ENCODE data around the gene RNF167.
A peak's percentile ranks its signal among the peaks of the same experiment; 100 is the strongest.

Gene RNF167

DNA sequence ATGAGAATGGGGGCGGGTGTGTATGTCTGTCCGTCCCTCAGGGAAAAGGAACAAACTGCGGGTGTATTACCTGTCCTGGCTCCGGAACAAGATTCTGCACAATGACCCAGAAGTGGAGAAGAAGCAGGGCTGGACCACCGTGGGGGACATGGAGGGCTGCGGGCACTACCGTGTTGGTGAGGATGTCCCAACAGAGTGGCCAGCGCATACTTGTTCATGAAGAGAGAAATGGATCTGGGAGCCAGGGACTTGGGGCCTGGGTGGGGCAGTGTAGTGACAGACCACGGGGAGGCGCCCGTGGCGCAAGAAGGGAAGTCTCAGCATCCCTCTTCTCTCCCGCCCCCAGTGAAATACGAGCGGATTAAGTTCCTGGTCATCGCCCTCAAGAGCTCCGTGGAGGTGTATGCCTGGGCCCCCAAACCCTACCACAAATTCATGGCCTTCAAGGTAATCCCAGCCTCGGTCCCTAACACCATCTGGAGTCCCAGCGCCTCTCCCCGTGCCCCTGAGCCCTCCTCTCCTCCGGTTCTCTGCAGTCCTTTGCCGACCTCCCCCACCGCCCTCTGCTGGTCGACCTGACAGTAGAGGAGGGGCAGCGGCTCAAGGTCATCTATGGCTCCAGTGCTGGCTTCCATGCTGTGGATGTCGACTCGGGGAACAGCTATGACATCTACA lies 44.3 kb upstream of the RNF167 start:
- no peak for TF ChIP-seq TEAD4 (IDR thresholded peaks at IDR 0.05)
- TF ChIP-seq TCF12 (IDR thresholded peaks at IDR 0.05; ENCODE audit: low read depth) = no peak
- TF ChIP-seq EP300 (IDR thresholded peaks at IDR 0.05; ENCODE audit: borderline replicate concordance) = no peak
- TF ChIP-seq YY1 (IDR thresholded peaks at IDR 0.05; ENCODE audit: low read depth) = no peak

GRCh38 chr17:4896332-4897197 lies 43.5 kb upstream of the RNF167 start:
- TF ChIP-seq YY1 (IDR thresholded peaks at IDR 0.05; ENCODE audit: low read depth) = no peak

DNA sequence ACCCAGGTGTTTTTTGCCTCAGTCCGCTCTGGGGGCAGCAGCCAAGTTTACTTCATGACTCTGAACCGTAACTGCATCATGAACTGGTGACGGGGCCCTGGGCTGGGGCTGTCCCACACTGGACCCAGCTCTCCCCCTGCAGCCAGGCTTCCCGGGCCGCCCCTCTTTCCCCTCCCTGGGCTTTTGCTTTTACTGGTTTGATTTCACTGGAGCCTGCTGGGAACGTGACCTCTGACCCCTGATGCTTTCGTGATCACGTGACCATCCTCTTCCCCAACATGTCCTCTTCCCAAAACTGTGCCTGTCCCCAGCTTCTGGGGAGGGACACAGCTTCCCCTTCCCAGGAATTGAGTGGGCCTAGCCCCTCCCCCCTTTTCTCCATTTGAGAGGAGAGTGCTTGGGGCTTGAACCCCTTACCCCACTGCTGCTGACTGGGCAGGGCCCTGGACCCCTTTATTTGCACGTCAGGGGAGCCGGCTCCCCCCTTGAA lies 42.8 kb upstream of the RNF167 start:
- TF ChIP-seq, protein P1, sequence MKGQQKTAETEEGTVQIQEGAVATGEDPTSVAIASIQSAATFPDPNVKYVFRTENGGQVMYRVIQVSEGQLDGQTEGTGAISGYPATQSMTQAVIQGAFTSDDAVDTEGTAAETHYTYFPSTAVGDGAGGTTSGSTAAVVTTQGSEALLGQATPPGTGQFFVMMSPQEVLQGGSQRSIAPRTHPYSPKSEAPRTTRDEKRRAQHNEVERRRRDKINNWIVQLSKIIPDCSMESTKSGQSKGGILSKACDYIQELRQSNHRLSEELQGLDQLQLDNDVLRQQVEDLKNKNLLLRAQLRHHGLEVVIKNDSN (IDR thresholded peaks at IDR 0.05) = peak; percentile 61
- TF ChIP-seq TEAD4 (IDR thresholded peaks at IDR 0.05) (no peak), ZBTB7A (IDR thresholded peaks at IDR 0.05; ENCODE audit: low read depth) (no peak), REST (IDR thresholded peaks at IDR 0.05; ENCODE audit: low read depth) (no peak)

GRCh38 chr17:4897785-4898184 lies 42.3 kb upstream of the RNF167 start:
- TF ChIP-seq YY1 (IDR thresholded peaks at IDR 0.05; ENCODE audit: low read depth) = no peak
- TF ChIP-seq TAF1 (IDR thresholded peaks at IDR 0.05; ENCODE audit: low read depth) = no peak
- no peak for TF ChIP-seq EGR1 (IDR thresholded peaks at IDR 0.05)
- no peak for TF ChIP-seq FOXM1 (IDR thresholded peaks at IDR 0.05; ENCODE audit: borderline replicate concordance, low read depth)
- TF ChIP-seq RAD21 (IDR thresholded peaks at IDR 0.05; ENCODE audit: low read depth) = no peak
- no peak for TF ChIP-seq ZBTB7A (IDR thresholded peaks at IDR 0.05; ENCODE audit: low read depth)
- no peak for TF ChIP-seq EP300 (IDR thresholded peaks at IDR 0.05; ENCODE audit: borderline replicate concordance)
- no peak for TF ChIP-seq CEBPB (IDR thresholded peaks at IDR 0.05)
- TF ChIP-seq TEAD4 (IDR thresholded peaks at IDR 0.05) = no peak
- TF ChIP-seq REST (IDR thresholded peaks at IDR 0.05; ENCODE audit: low read depth) = no peak
- TF ChIP-seq, protein P2, sequence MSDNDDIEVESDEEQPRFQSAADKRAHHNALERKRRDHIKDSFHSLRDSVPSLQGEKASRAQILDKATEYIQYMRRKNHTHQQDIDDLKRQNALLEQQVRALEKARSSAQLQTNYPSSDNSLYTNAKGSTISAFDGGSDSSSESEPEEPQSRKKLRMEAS (IDR thresholded peaks at IDR 0.05) = no peak
- TF ChIP-seq NFIC (IDR thresholded peaks at IDR 0.05) = no peak
- TF ChIP-seq TCF12 (IDR thresholded peaks at IDR 0.05; ENCODE audit: low read depth) = no peak
- TF ChIP-seq, protein P1 (IDR thresholded peaks at IDR 0.05) = no peak
- TF ChIP-seq CREB1 (IDR thresholded peaks at IDR 0.05; ENCODE audit: low read depth) = no peak

GRCh38 chr17:4898351-4898750 lies 41.7 kb upstream of the RNF167 start:
- TF ChIP-seq TAF1 (IDR thresholded peaks at IDR 0.05; ENCODE audit: low read depth) (no peak), YY1 (IDR thresholded peaks at IDR 0.05; ENCODE audit: low read depth) (no peak), TCF12 (IDR thresholded peaks at IDR 0.05; ENCODE audit: low read depth) (no peak), TEAD4 (IDR thresholded peaks at IDR 0.05) (no peak), ZBTB7A (IDR thresholded peaks at IDR 0.05; ENCODE audit: low read depth) (no peak), NFIC (IDR thresholded peaks at IDR 0.05) (no peak), EGR1 (IDR thresholded peaks at IDR 0.05) (no peak), FOXM1 (IDR thresholded peaks at IDR 0.05; ENCODE audit: borderline replicate concordance, low read depth) (no peak), CREB1 (IDR thresholded peaks at IDR 0.05; ENCODE audit: low read depth) (no peak), REST (IDR thresholded peaks at IDR 0.05; ENCODE audit: low read depth) (no peak), RAD21 (IDR thresholded peaks at IDR 0.05; ENCODE audit: low read depth) (no peak)
- TF ChIP-seq, protein P1 (IDR thresholded peaks at IDR 0.05) = no peak
